HCT116 (cell line): ENCODE data around the gene TIMM10B. TPM values are rescaled to one million over a fixed set of nuclear protein-coding genes. Genes with fewer than 3 reads are reported as not detected.
A peak's percentile ranks its signal among the peaks of the same experiment; 100 is the strongest.

Experiments used
- ATAC-seq: fragments of 200-7000 bp; cut with Tn5 transposase; 2 replicates; pipeline ENCODE4 v1.9.1; 2020; ENCODE audit warnings: mild to moderate bottlenecking, moderate library complexity
- BruUV-seq: library from RNA; stranded (reverse); fragments of 400-500 nt; replicated peaks from 2 replicates; lab custom pipeline; 2021; lab: Mats Ljungman, UMichigan
- CTCF ChIA-PET: fragments of 300-600 bp; sonication (Branson Sonifier 250); formaldehyde crosslinking; loops from one replicate; lab custom pipeline; 2021; ENCODE audit warnings: antibody characterized with exemption; lab: Charles Lee
- POLR2A ChIA-PET: fragments of 300-600, 350-600 bp; sonication (Branson Sonifier 250); formaldehyde crosslinking; loops from one replicate; lab custom pipeline; 2021; ENCODE audit warnings: antibody characterized with exemption; lab: Charles Lee
- RAD21 ChIA-PET, 2 experiments: fragments of 300-600 bp; sonication (Branson Sonifier 250); formaldehyde crosslinking; loops; one replicate each; lab custom pipeline; 2023; ENCODE audit warnings: low total read pairs in 2 of 2; ENCODE audit not compliant: uncharacterized antibody in 2 of 2, unreplicated experiment in 2 of 2, low non-redundant PET in 1 of 2; lab: Charles Lee
- DNase-seq: peaks from one replicate; pipeline ENCODE4 v3.0.0-alpha.2; 2010; ENCODE audit warnings: low read depth, low spot score
- H2AFZ ChIP-seq: fragments of 200-600 bp; shearing (Covaris generic), sonication (generic); 2 replicates; pipeline ENCODE4 v1.6.1; 2017; ENCODE audit warnings: low read depth, mixed run types, mixed read lengths, antibody characterized with exemption, low read length; ENCODE audit not compliant: poor library complexity, severe bottlenecking
- H3K27ac ChIP-seq: 2 replicates; pipeline ENCODE4 v1.5.1; 2012; ENCODE audit warnings: low read depth, low read length
- H3K27me3 ChIP-seq: fragments of 200-600 bp; sonication (generic); 2 replicates; pipeline ENCODE4 v1.6.1; 2016; ENCODE audit warnings: mixed run types, low read length, mixed read lengths; ENCODE audit not compliant: insufficient read depth
- H3K36me3 ChIP-seq, 2 experiments: fragments of 200-500 bp in 1 of 2; fragments of 200-600 bp in 1 of 2; sonication (Bioruptor generic) in 1 of 2; sonication (generic) in 1 of 2; 2 replicates each; pipeline versions ENCODE4 v1.5.1 to v1.6.1; 2014 to 2016; ENCODE audit warnings: low read length in 2 of 2, inconsistent platforms in 1 of 2, mixed read lengths in 1 of 2, mixed run types in 1 of 2; ENCODE audit not compliant: insufficient read depth in 2 of 2, control insufficient read depth in 1 of 2
- H3K4me1 ChIP-seq, 2 experiments: fragments of 200-600 bp in 1 of 2; sonication (generic) in 1 of 2; 2 replicates each; pipeline versions ENCODE4 v1.5.1 to v1.6.1; 2012 to 2017; ENCODE audit warnings: low read length in 2 of 2, inconsistent platforms in 1 of 2, mild to moderate bottlenecking in 1 of 2, mixed read lengths in 1 of 2, mixed run types in 1 of 2, moderate library complexity in 1 of 2; ENCODE audit not compliant: insufficient read depth in 2 of 2, control insufficient read depth in 1 of 2
- H3K4me2 ChIP-seq: fragments of 200-600 bp; sonication (generic); 2 replicates; pipeline ENCODE4 v1.6.1; 2017; ENCODE audit warnings: mixed run types, low read length, mixed read lengths
- H3K4me3 ChIP-seq, 2 experiments: fragments of 200-600 bp in 1 of 2; sonication (generic) in 1 of 2; replicated peaks in 1 of 2; 2 replicates each; pipeline ENCODE4 v1.5.1; 2011 to 2016; ENCODE audit warnings: low read length in 2 of 2, control low read depth in 1 of 2, low read depth in 1 of 2, mild to moderate bottlenecking in 1 of 2, mixed read lengths in 1 of 2, mixed run types in 1 of 2
- H3K79me2 ChIP-seq: fragments of 200-600 bp; sonication (generic); 2 replicates; pipeline ENCODE4 v1.6.1; 2017; ENCODE audit warnings: mild to moderate bottlenecking, mixed run types, low read length, moderate library complexity, mixed read lengths; ENCODE audit not compliant: insufficient read depth
- H3K9ac ChIP-seq: fragments of 200-600 bp; sonication (generic); 2 replicates; pipeline ENCODE4 v1.6.1; 2016; ENCODE audit warnings: low read length, mixed read lengths
- H3K9me2 ChIP-seq: fragments of 200-600 bp; sonication (generic), shearing (Covaris generic); 2 replicates; pipeline ENCODE4 v1.6.1; 2017; ENCODE audit warnings: mixed run types, mild to moderate bottlenecking, moderate library complexity; ENCODE audit not compliant: insufficient read depth
- H3K9me3 ChIP-seq, 2 experiments: fragments of 200-500 bp in 1 of 2; fragments of 200-600 bp in 1 of 2; sonication (Bioruptor generic) in 1 of 2; sonication (generic) in 1 of 2; 2 replicates each; pipeline ENCODE4 v1.6.1; 2014 to 2017; ENCODE audit warnings: low read length in 2 of 2, mixed read lengths in 2 of 2, inconsistent platforms in 1 of 2, low read depth in 1 of 2, mild to moderate bottlenecking in 1 of 2, mixed run types in 1 of 2, moderate library complexity in 1 of 2; ENCODE audit not compliant: control insufficient read depth in 1 of 2, insufficient read depth in 1 of 2
- H4K20me1 ChIP-seq: fragments of 200-600 bp; sonication (generic), shearing (Covaris generic); 2 replicates; pipeline ENCODE4 v1.6.1; 2017; ENCODE audit warnings: mixed run types, mild to moderate bottlenecking, moderate library complexity; ENCODE audit not compliant: insufficient read depth
- CBX3 ChIP-seq: IDR thresholded peaks from 2 replicates; pipeline ENCODE4 v1.6.1; 2012; ENCODE audit warnings: low read depth
- CTCF ChIP-seq, 3 experiments: fragments of 200-600 bp in 1 of 3; sonication (generic) in 1 of 3; IDR thresholded peaks in 2 of 3; conservative IDR thresholded peaks in 1 of 3; 2 replicates each; pipeline ENCODE4 v1.5.1; 2012 to 2017; ENCODE audit warnings: low read depth in 2 of 3, low read length in 2 of 3, antibody characterized with exemption in 1 of 3, borderline replicate concordance in 1 of 3, control low read depth in 1 of 3, mild to moderate bottlenecking in 1 of 3, mixed read lengths in 1 of 3, mixed run types in 1 of 3, moderate library complexity in 1 of 3; ENCODE audit not compliant: insufficient read depth in 1 of 3
- REST ChIP-seq: IDR thresholded peaks from 2 replicates; pipeline ENCODE4 v1.6.1; 2012; ENCODE audit warnings: low read depth
- SRF ChIP-seq: IDR thresholded peaks from 2 replicates; pipeline ENCODE4 v1.6.1; 2012; ENCODE audit warnings: low read depth
- TCF7L2 ChIP-seq: IDR thresholded peaks from 2 replicates; pipeline ENCODE4 v1.7.0; 2011; ENCODE audit warnings: borderline replicate concordance, inconsistent platforms; ENCODE audit not compliant: insufficient read depth, insufficient read length; ENCODE audit errors: extremely low read depth
- intact Hi-C: fragments of 100-400 bp; cut with micrococcal nuclease; formaldehyde crosslinking; loops from 2 replicates; pipeline ENCODE4 v1.10.0; 2022
- total RNA-seq: library from RNA; stranded (reverse); gene quantifications from one replicate; pipeline ENCODE4 v1.2.1, GENCODE V29; 2021; ENCODE audit not compliant: unreplicated experiment

The TIMM10B gene
- total RNA-seq, 1 experiment from 2014 or later = 22.9 TPM

- Histone ChIP-seq H3K79me2 (peaks cover 10% of the 10 kb centered on the region; the same call in 1 of the 2 replicates), H3K27ac (peak overlapping the region; percentile 63), H3K36me3 (peaks cover 5 to 28% of the 10 kb centered on the region in 2 experiments; a peak in 2 of 4 replicates), H3K4me2 (peak overlapping the region; percentile 95), H3K9me2 (no peaks in the 10 kb centered on the region), H3K9me3 (no peaks in the 10 kb centered on the region), H3K4me3 (peak overlapping the region; percentile 44 to 85), H3K4me1 (peaks cover 5 to 25% of the 10 kb centered on the region in 2 experiments; a peak in 3 of 4 replicates), H3K27me3 (no peaks in the 10 kb centered on the region), H4K20me1 (no peaks in the 10 kb centered on the region), H2AFZ (no peak overlapping the region), H3K9ac (peak overlapping the region; percentile 63)
- DNase-seq = no peak
- intact Hi-C loops = no loop called here
- ATAC-seq = no peak
- CTCF ChIA-PET = interaction anchor here (1.4 kb wide), 1 partner anchor 35 kb away, joined by 3 read pairs; no protein-coding TSS in a partner anchor
- POLR2A ChIA-PET = interaction anchor here (0.8 to 1.2 kb wide), 3 partner anchors 93 to 145 kb away, joined by 3 read pairs; partner anchors contain the start of gene TPP1
- RAD21 ChIA-PET = interaction anchor here in 1 of 2 experiments (0.6 kb wide), 1 partner anchor 96 kb away, joined by 3 read pairs; no protein-coding TSS in a partner anchor
- TSS peak; percentile 46 for BruUV-seq
- TF ChIP-seq CTCF (IDR thresholded peaks at IDR 0.05 in 2 of 3, conservative IDR thresholded peaks at IDR 0.05 in 1 of 3; ENCODE audit: borderline replicate concordance in 1 of 3, insufficient read depth in 1 of 3, low read depth in 2 of 3, low read length in 2 of 3) (peak in 1 of 3 experiments; percentile 36; a peak in 2 of 6 replicates), TCF7L2 (no peak), REST (no peak), CBX3 (no peak), SRF (no peak)
Measured at GRCh38 chr11:6474413-6474792, 6.9 kb upstream of the TIMM10B start.
